Loucy (cell line): Measurements from ENCODE around the gene NIPAL4.

Experiments
- CTCF ChIP-seq: fragments of 200-600 bp; sonication (generic); conservative IDR thresholded peaks from 2 replicates; pipeline ENCODE4 v1.5.1; 2014; ENCODE audit warnings: mild to moderate bottlenecking, antibody characterized with exemption, low read length
- EZH2phosphoT487 ChIP-seq: fragments of 200-600 bp; IDR thresholded peaks from 2 replicates; pipeline ENCODE4 v1.6.1; 2018; ENCODE audit warnings: antibody characterized with exemption, mild to moderate bottlenecking, moderate library complexity, borderline replicate concordance

GRCh38 chr5:157514974-157515373 is 55.0 kb downstream of the NIPAL4 start:
- TF ChIP-seq CTCF = no peak
- TF ChIP-seq EZH2phosphoT487 = no peak
